ENCODE results near the gene MBD3L2B. TPM values are rescaled to one million over a fixed set of nuclear protein-coding genes. Genes with fewer than 3 reads are reported as not detected.
"Not testable (repeated sequence)": the region's sequence is repeated elsewhere in the genome, so short reads cannot be mapped to it uniquely, and the experiment has no call there.

Gene MBD3L2B
- total RNA-seq, 1 donor from 2014 or later, result not detected

- H3K36me3 Mint-ChIP-seq (ENCODE audit: low read depth); H3K27ac Mint-ChIP-seq; H3K27me3 Mint-ChIP-seq; H3K4me3 Mint-ChIP-seq; intact Hi-C loops (cut with micrococcal nuclease); H3K9me3 Mint-ChIP-seq; H3K4me1 Mint-ChIP-seq: not testable (repeated sequence)
- DNase-seq, result peak; percentile 60
These were observed 30.2 kb upstream of the MBD3L2B start for GRCh38 chr19:7051421-7051820.

GRCh38 chr19:7049021-7049420, 27.8 kb upstream of the MBD3L2B start, which contains the start of gene MBD3L2:
Gene MBD3L2 (plus strand): TSS chr19:7049321. CDS start chr19:7049374, 53 bp downstream.
- DNase-seq; H3K36me3 Mint-ChIP-seq (ENCODE audit: low read depth); intact Hi-C loops (cut with micrococcal nuclease); H3K27me3 Mint-ChIP-seq; H3K9me3 Mint-ChIP-seq; H3K4me1 Mint-ChIP-seq; H3K27ac Mint-ChIP-seq; H3K4me3 Mint-ChIP-seq: not testable (repeated sequence)

- H3K27me3 Mint-ChIP-seq; DNase-seq; H3K9me3 Mint-ChIP-seq; H3K36me3 Mint-ChIP-seq (ENCODE audit: low read depth); H3K27ac Mint-ChIP-seq; H3K4me1 Mint-ChIP-seq; H3K4me3 Mint-ChIP-seq; intact Hi-C loops (cut with micrococcal nuclease): not testable (repeated sequence)
These were observed 20.3 kb upstream of the MBD3L2B start for GRCh38 chr19:7041563-7041962.

GRCh38 chr19:7040079-7040478, 18.8 kb upstream of the MBD3L2B start, which contains the start of gene MBD3L4:
Gene MBD3L4 (minus strand): TSS chr19:7040179. CDS start chr19:7040144, 35 bp downstream.
- not testable (repeated sequence) for H3K36me3 Mint-ChIP-seq (ENCODE audit: low read depth)

GRCh38 chr19:7030278-7030677, 9.0 kb upstream of the MBD3L2B start, which contains the start of gene MBD3L5:
Gene MBD3L5 (plus strand): TSS chr19:7030578. CDS start chr19:7030612, 34 bp downstream.
- not testable (repeated sequence) for H3K27me3 Mint-ChIP-seq

More at GRCh38 chr19:7040079-7040478, 18.8 kb upstream of the MBD3L2B start, which contains the start of gene MBD3L4:
- H3K4me3 Mint-ChIP-seq; DNase-seq; H3K27ac Mint-ChIP-seq; H3K27me3 Mint-ChIP-seq; intact Hi-C loops (cut with micrococcal nuclease); H3K9me3 Mint-ChIP-seq; H3K4me1 Mint-ChIP-seq: not testable (repeated sequence)

GRCh38 chr19:7028790-7029189, 7.6 kb upstream of the MBD3L2B start:
- H3K27ac Mint-ChIP-seq; DNase-seq; H3K4me1 Mint-ChIP-seq; H3K4me3 Mint-ChIP-seq; intact Hi-C loops (cut with micrococcal nuclease); H3K9me3 Mint-ChIP-seq; H3K27me3 Mint-ChIP-seq; H3K36me3 Mint-ChIP-seq (ENCODE audit: low read depth): not testable (repeated sequence)

More at GRCh38 chr19:7030278-7030677, 9.0 kb upstream of the MBD3L2B start, which contains the start of gene MBD3L5:
- H3K9me3 Mint-ChIP-seq; H3K4me1 Mint-ChIP-seq; H3K36me3 Mint-ChIP-seq (ENCODE audit: low read depth); intact Hi-C loops (cut with micrococcal nuclease); H3K27ac Mint-ChIP-seq; H3K4me3 Mint-ChIP-seq; DNase-seq: not testable (repeated sequence)

GRCh38 chr19:7018828-7019227, 2.4 kb downstream of the MBD3L2B start:
- H3K27ac Mint-ChIP-seq, result no peak overlapping the region
- intact Hi-C loops (cut with micrococcal nuclease), result no loop called here
- H3K4me1 Mint-ChIP-seq, result peaks cover 1% of the 10 kb centered on the region
- H3K36me3 Mint-ChIP-seq (ENCODE audit: low read depth), result no peaks in the 10 kb centered on the region
- DNase-seq, result peak; percentile 23
- peaks cover 1% of the 10 kb centered on the region for H3K9me3 Mint-ChIP-seq
- no peak overlapping the region for H3K4me3 Mint-ChIP-seq
- no peaks in the 10 kb centered on the region for H3K27me3 Mint-ChIP-seq

- peaks cover 4% of the 10 kb centered on the region for H3K9me3 Mint-ChIP-seq
- no peaks in the 10 kb centered on the region for H3K27me3 Mint-ChIP-seq
- H3K27ac Mint-ChIP-seq, result peak overlapping the region; percentile 76
- H3K36me3 Mint-ChIP-seq (ENCODE audit: low read depth), result peaks cover 1% of the 10 kb centered on the region
- H3K4me1 Mint-ChIP-seq, result peaks cover 24% of the 10 kb centered on the region
- intact Hi-C loops (cut with micrococcal nuclease), result no loop called here
- DNase-seq, result peak; percentile 62
- H3K4me3 Mint-ChIP-seq, result no peak overlapping the region
These were observed 7.6 kb downstream of the MBD3L2B start for GRCh38 chr19:7013678-7014077.

GRCh38 chr19:7010722-7011593, 10.3 kb downstream of the MBD3L2B start:
- H3K27me3 Mint-ChIP-seq, result no peaks in the 10 kb centered on the region
- peak; percentile 55 for DNase-seq
- peaks cover 7% of the 10 kb centered on the region for H3K9me3 Mint-ChIP-seq
- peaks cover 28% of the 10 kb centered on the region for H3K4me1 Mint-ChIP-seq
- no peak overlapping the region for H3K4me3 Mint-ChIP-seq
- intact Hi-C loops (cut with micrococcal nuclease), result no loop called here
- H3K36me3 Mint-ChIP-seq (ENCODE audit: low read depth), result peaks cover 1% of the 10 kb centered on the region
- H3K27ac Mint-ChIP-seq, result peak overlapping the region; percentile 69

- Mint-ChIP-seq H3K27ac (no peak overlapping the region), H3K9me3 (peaks cover 3% of the 10 kb centered on the region), H3K4me1 (peaks cover 26% of the 10 kb centered on the region), H3K36me3 (ENCODE audit: low read depth) (peaks cover 1% of the 10 kb centered on the region), H3K4me3 (no peak overlapping the region), H3K27me3 (no peaks in the 10 kb centered on the region)
- intact Hi-C loops (cut with micrococcal nuclease), result loop anchor here (10.0 kb wide), 1 partner anchor 63 kb away; no protein-coding TSS in a partner anchor
- no peak for DNase-seq
These were observed 13.4 kb downstream of the MBD3L2B start for GRCh38 chr19:7007859-7008258.

- H3K36me3 Mint-ChIP-seq (ENCODE audit: low read depth), result peaks cover 1% of the 10 kb centered on the region
- H3K27me3 Mint-ChIP-seq, result no peaks in the 10 kb centered on the region
- H3K9me3 Mint-ChIP-seq, result peaks cover 3% of the 10 kb centered on the region
- H3K4me3 Mint-ChIP-seq, result no peak overlapping the region
- H3K4me1 Mint-ChIP-seq, result peaks cover 26% of the 10 kb centered on the region
- no peak for DNase-seq
- no peak overlapping the region for H3K27ac Mint-ChIP-seq
- intact Hi-C loops (cut with micrococcal nuclease), result loop anchor here (10.0 kb wide), 1 partner anchor 61 kb away; no protein-coding TSS in a partner anchor
These were observed 15.0 kb downstream of the MBD3L2B start for GRCh38 chr19:7006135-7006704.

GRCh38 chr19:7004313-7004931, 16.8 kb downstream of the MBD3L2B start:
- peak overlapping the region; percentile 48 for H3K27ac Mint-ChIP-seq
- H3K4me3 Mint-ChIP-seq, result no peak overlapping the region
- intact Hi-C loops (cut with micrococcal nuclease), result loop anchor here (10.0 kb wide), 1 partner anchor 60 kb away; no protein-coding TSS in a partner anchor
- H3K9me3 Mint-ChIP-seq, result peaks cover 3% of the 10 kb centered on the region
- H3K4me1 Mint-ChIP-seq, result peaks cover 15% of the 10 kb centered on the region
- H3K27me3 Mint-ChIP-seq, result no peaks in the 10 kb centered on the region
- H3K36me3 Mint-ChIP-seq (ENCODE audit: low read depth), result no peaks in the 10 kb centered on the region
- peak; percentile 81 for DNase-seq

GRCh38 chr19:7000816-7001215, 20.4 kb downstream of the MBD3L2B start:
- Mint-ChIP-seq H3K4me3 (no peak overlapping the region), H3K27ac (no peak overlapping the region), H3K36me3 (ENCODE audit: low read depth) (peaks cover under 1% of the 10 kb centered on the region), H3K4me1 (peaks cover 9% of the 10 kb centered on the region), H3K9me3 (peaks cover 6% of the 10 kb centered on the region), H3K27me3 (no peaks in the 10 kb centered on the region)
- no peak for DNase-seq
- intact Hi-C loops (cut with micrococcal nuclease), result loop anchor here (10.0 kb wide), 1 partner anchor 56 kb away; no protein-coding TSS in a partner anchor
